ENCODE results near the gene SZT2.

The SZT2 gene

DNA sequence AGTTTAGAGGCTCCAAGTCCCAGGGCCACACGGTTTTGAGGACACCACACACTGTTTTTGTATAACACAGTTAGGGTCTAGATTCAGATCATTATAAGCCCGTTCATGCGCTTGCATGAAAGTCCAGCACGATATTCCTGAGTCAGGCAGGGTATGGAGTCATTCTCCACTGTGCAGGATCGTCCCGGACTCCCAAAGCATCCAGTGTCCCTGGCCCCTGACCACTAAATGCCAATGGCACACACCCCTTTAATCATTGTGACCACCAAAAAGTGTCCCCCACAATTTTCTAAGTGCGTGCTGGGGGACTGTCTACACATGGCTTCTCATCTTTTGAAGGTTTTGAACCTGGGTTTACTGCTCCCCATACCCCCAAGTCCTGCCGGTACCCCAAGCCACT lies 113.8 kb downstream of the SZT2 start:
- no peak for DNase-seq

Measured in hematopoietic multipotent progenitor cell treated with erythropoietin and hydrocortisone succinate and interleukin-3 and kit ligand, for 6 days (in vitro differentiated cells).